HL-60/S4 treated with retinoic acid at 250 ng/mL for 4 days and 3 days (cell line): ENCODE measurements around the gene EYS.
"Not testable (repeated sequence)": the region's sequence is repeated elsewhere in the genome, so short reads cannot be mapped to it uniquely, and the experiment has no call there.

ENCODE experiments used
- in situ Hi-C: fragments of 300-500 bp; cut with MboI; formaldehyde crosslinking; loops from 2 replicates; pipeline ENCODE4 v1.7.0; 2022; ENCODE audit warnings: low sequenced_read_pairs

Gene EYS

GRCh38 chr6:63886341-63886740 is 1820.7 kb downstream of the EYS start:
- in situ Hi-C loops, result no loop called here

- in situ Hi-C loops, result no loop called here
Observed at GRCh38 chr6:63883597-63883996, 1823.4 kb downstream of the EYS start.

- in situ Hi-C loops, result no loop called here
Observed at GRCh38 chr6:63882208-63882607, 1824.8 kb downstream of the EYS start.

GRCh38 chr6:63881791-63882190 is 1825.2 kb downstream of the EYS start:
- in situ Hi-C loops, result no loop called here

GRCh38 chr6:63872233-63872632 is 1834.8 kb downstream of the EYS start:
- in situ Hi-C loops, result no loop called here

- in situ Hi-C loops, result no loop called here
Observed at GRCh38 chr6:63868351-63868750, 1838.7 kb downstream of the EYS start.

GRCh38 chr6:63864671-63865318 is 1842.2 kb downstream of the EYS start:
- in situ Hi-C loops, result no loop called here

GRCh38 chr6:63864061-63864460 is 1843.0 kb downstream of the EYS start:
- in situ Hi-C loops, result no loop called here

- in situ Hi-C loops, result no loop called here
Observed at GRCh38 chr6:63862486-63863198, 1844.4 kb downstream of the EYS start.

- in situ Hi-C loops, result no loop called here
Observed at GRCh38 chr6:63859528-63859927, 1847.5 kb downstream of the EYS start.

GRCh38 chr6:63858691-63859090 is 1848.3 kb downstream of the EYS start:
- in situ Hi-C loops, result no loop called here

GRCh38 chr6:63856271-63856670 is 1850.8 kb downstream of the EYS start:
- in situ Hi-C loops, result no loop called here

- in situ Hi-C loops, result no loop called here
Observed at GRCh38 chr6:63844287-63844686, 1862.7 kb downstream of the EYS start.

- in situ Hi-C loops, result no loop called here
Observed at GRCh38 chr6:63839485-63839884, 1867.5 kb downstream of the EYS start.

GRCh38 chr6:63828678-63829077 is 1878.3 kb downstream of the EYS start:
- in situ Hi-C loops, result not testable (repeated sequence)

- in situ Hi-C loops, result no loop called here
Observed at GRCh38 chr6:63824722-63825121, 1882.3 kb downstream of the EYS start.

- in situ Hi-C loops, result no loop called here
Observed at GRCh38 chr6:63821442-63821841, 1885.6 kb downstream of the EYS start.

- in situ Hi-C loops, result no loop called here
Observed at GRCh38 chr6:63819831-63820230, 1887.2 kb downstream of the EYS start.

- in situ Hi-C loops, result no loop called here
Observed at GRCh38 chr6:63817492-63818050, 1889.5 kb downstream of the EYS start.

GRCh38 chr6:63816982-63817436 is 1890.0 kb downstream of the EYS start:
- in situ Hi-C loops, result no loop called here

GRCh38 chr6:63816401-63816981 is 1890.5 kb downstream of the EYS start:
- in situ Hi-C loops, result no loop called here

GRCh38 chr6:63814459-63814858 is 1892.6 kb downstream of the EYS start:
- in situ Hi-C loops, result no loop called here
